Osteoblast (primary cell): Measurements from ENCODE around the gene VPS26C. TPM values are rescaled to one million over a fixed set of nuclear protein-coding genes. Genes with fewer than 3 reads are reported as not detected.
"Not testable (repeated sequence)": the region's sequence is repeated elsewhere in the genome, so short reads cannot be mapped to it uniquely, and the experiment has no call there.

ENCODE experiments used
- DNase-seq: peaks from one replicate; pipeline ENCODE4 v3.0.0; 2011; ENCODE audit warnings: low spot score, mixed read lengths; ENCODE audit not compliant: insufficient read length; ENCODE audit errors: missing footprints
- H2AFZ ChIP-seq: 2 replicates; pipeline ENCODE4 v1.6.0; 2011; ENCODE audit warnings: mild to moderate bottlenecking, low read length
- H3K27ac ChIP-seq: 2 replicates; pipeline ENCODE4 v1.5.1; 2011; ENCODE audit warnings: mild to moderate bottlenecking, low read depth, low read length, moderate library complexity
- H3K27me3 ChIP-seq: 2 replicates; pipeline ENCODE4 v1.6.0; 2012; ENCODE audit warnings: mild to moderate bottlenecking, control low read depth, inconsistent platforms, low read length, moderate library complexity; ENCODE audit not compliant: insufficient read depth
- H3K36me3 ChIP-seq: 2 replicates; pipeline ENCODE4 v1.5.1; 2011; ENCODE audit warnings: mild to moderate bottlenecking, low read length, control low read depth, moderate library complexity; ENCODE audit not compliant: insufficient read depth
- H3K4me1 ChIP-seq: 2 replicates; pipeline ENCODE4 v1.5.1; 2011; ENCODE audit warnings: mild to moderate bottlenecking, low read length, control low read depth, moderate library complexity; ENCODE audit not compliant: insufficient read depth
- H3K4me2 ChIP-seq: 2 replicates; pipeline ENCODE4 v1.6.0; 2011; ENCODE audit warnings: mild to moderate bottlenecking, low read length; ENCODE audit not compliant: insufficient read depth
- H3K4me3 ChIP-seq: fragments of 200-600 bp; sonication (generic); 3 replicates; pipeline ENCODE4 v1.5.1; 2012; ENCODE audit warnings: mild to moderate bottlenecking, low read length, inconsistent platforms; ENCODE audit not compliant: insufficient read depth
- H3K79me2 ChIP-seq: 2 replicates; pipeline ENCODE4 v1.6.0; 2012; ENCODE audit warnings: mild to moderate bottlenecking, low read length, control low read depth, inconsistent platforms; ENCODE audit not compliant: insufficient read depth
- H3K9me3 ChIP-seq: 2 replicates; pipeline ENCODE4 v1.5.1; 2011; ENCODE audit warnings: low read depth, low read length, control low read depth
- H4K20me1 ChIP-seq: 2 replicates; pipeline ENCODE4 v1.6.0; 2012; ENCODE audit warnings: mild to moderate bottlenecking, low read length, control low read depth; ENCODE audit not compliant: insufficient read depth
- CTCF ChIP-seq: IDR thresholded peaks from 2 replicates; pipeline ENCODE4 v1.5.1; 2011; ENCODE audit warnings: mild to moderate bottlenecking, low read depth, low read length, moderate library complexity; ENCODE audit errors: extremely low read depth
- total RNA-seq: library from RNA; depleted of rRNA; stranded (reverse); fragments of >200 nt; gene quantifications from 2 replicates; pipeline ENCODE4 v1.2.3, GENCODE V29; 2012

VPS26C gene
- total RNA-seq, 1 donor = 91.9 TPM

DNA sequence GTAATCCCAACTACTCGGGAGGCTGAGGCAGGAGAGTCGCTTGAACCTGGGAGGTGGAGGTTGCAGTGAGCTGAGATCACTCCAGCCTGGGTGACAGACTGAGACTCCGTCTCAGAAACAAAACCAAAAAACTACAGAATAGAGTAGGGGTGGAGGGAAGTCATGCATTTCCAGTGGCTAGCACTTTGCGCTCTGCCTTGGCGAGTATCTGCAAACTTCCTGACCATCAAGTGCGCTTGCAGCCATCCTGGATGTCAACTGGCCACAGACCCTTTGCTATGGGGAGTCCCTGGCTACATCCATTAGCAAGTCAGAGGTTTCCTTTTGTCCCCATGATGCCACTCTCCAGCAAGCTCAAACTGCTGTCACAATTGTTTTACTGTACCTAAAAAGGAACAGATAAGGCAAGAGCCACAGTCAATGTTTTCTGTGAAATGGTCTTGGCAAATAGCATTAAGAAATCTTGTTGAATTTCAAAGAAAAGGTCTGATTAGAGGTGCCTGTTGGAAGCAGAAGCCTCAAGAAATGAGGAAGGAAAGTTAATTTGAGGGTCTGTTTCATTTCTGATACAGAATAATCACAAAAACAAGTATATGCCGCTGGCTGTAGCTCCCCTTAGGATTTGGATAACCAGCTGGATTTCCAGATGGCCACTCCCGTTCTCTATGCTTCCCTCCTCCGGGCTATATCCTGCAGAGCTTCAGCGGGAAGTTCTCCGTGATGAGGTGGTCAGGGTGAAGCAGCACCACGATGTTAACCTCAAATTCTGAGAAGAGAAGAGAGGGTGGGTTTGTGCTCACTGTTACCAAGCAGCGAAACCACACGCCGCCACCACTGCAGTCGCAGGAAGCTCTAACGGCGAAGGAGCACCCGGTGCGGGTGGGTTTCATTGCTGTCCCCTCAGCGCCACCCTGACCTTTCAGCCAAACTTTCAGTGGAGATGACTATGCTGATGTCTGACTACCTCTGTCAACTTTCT lies 42.0 kb downstream of the VPS26C start:
- H3K27me3 ChIP-seq = no peaks in the 10 kb centered on the region
- no peaks in the 10 kb centered on the region for H3K9me3 ChIP-seq
- H3K27ac ChIP-seq = no peak overlapping the region
- peaks cover 68% of the 10 kb centered on the region for H3K36me3 ChIP-seq
- no peak for TF ChIP-seq CTCF
- no peak overlapping the region for H3K4me3 ChIP-seq
- H3K4me2 ChIP-seq = no peak overlapping the region
- peaks cover 9% of the 10 kb centered on the region for H3K4me1 ChIP-seq
- no peaks in the 10 kb centered on the region for H4K20me1 ChIP-seq
- peaks cover 2% of the 10 kb centered on the region for H3K79me2 ChIP-seq
- DNase-seq = no peak
- H2AFZ ChIP-seq = no peak overlapping the region

- H3K4me3 ChIP-seq = no peak overlapping the region
- H3K4me1 ChIP-seq = peaks cover 13% of the 10 kb centered on the region
- H3K79me2 ChIP-seq = peaks cover 2% of the 10 kb centered on the region
- no peak overlapping the region for H3K4me2 ChIP-seq
- H3K36me3 ChIP-seq = peaks cover 57% of the 10 kb centered on the region
- no peaks in the 10 kb centered on the region for H3K27me3 ChIP-seq
- no peak overlapping the region for H2AFZ ChIP-seq
- H3K27ac ChIP-seq = no peak overlapping the region
- no peaks in the 10 kb centered on the region for H3K9me3 ChIP-seq
- no peak for DNase-seq
- no peak for TF ChIP-seq CTCF
- H4K20me1 ChIP-seq = no peaks in the 10 kb centered on the region
Observed at GRCh38 chr21:37223804-37224345, 43.3 kb downstream of the VPS26C start.

DNA sequence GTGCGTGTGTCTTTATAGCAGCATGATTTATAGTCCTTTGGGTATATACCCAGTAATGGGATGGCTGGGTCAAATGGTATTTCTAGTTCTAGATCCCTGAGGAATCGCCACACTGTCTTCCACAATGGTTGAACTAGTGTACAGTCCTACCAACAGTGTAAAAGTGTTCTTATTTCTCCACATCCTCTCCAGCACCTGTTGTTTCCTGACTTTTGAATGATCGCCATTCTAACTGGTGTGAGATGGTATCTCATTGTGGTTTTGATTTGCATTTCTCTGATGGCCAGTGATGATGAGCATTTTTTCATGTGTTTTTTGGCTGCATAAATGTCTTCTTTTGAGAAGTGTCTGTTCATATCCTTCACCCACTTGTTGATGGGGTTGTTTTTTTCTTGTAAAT lies 44.9 kb downstream of the VPS26C start:
- H3K27me3 ChIP-seq, H3K9me3 ChIP-seq, H3K4me2 ChIP-seq, H3K79me2 ChIP-seq, H3K27ac ChIP-seq, DNase-seq, H2AFZ ChIP-seq, H3K4me3 ChIP-seq, H4K20me1 ChIP-seq: not testable (repeated sequence)
- Histone ChIP-seq H3K4me1 (peaks cover 13% of the 10 kb centered on the region), H3K36me3 (peaks cover 41% of the 10 kb centered on the region)

DNA sequence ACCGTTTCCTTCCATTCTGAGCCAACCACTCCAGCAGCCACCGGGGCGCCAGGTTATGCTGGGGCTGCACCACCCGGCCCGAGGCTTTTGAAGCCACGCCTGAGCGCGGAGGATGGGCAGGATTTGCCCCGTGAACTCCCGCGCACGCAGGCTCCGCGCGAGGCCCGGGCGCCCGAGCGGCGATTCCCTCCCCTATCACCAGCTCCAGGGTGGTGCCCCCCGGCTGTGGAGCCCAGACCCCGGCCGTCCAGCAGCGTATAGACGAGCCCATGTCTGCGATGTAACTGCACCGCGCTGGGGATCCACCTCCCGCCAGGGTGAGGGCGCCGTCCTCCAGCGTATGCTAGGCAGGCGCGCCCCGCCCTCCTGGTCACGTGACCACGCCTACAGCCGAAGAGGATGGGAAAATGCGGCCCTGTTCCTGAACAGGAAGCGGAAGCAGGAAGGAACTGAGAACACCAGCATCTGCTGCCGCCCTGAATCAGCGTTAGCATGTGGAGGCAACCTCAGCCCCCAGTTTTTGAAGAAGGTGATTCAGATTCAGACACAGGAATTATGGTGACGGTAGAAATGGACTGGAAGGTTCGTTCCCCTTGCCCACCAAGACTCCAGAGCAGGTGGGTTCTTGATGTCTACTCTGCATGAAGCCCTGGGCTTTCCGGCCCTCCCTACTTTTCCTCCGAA lies 46.0 kb downstream of the VPS26C start:
- peak overlapping the region; percentile 79 for H3K4me3 ChIP-seq
- H4K20me1 ChIP-seq = no peaks in the 10 kb centered on the region
- peaks cover 30% of the 10 kb centered on the region for H3K36me3 ChIP-seq
- peak; percentile 96 for DNase-seq
- peaks cover 13% of the 10 kb centered on the region for H3K4me1 ChIP-seq
- H2AFZ ChIP-seq = peak overlapping the region; percentile 90
- peak; percentile 40 for TF ChIP-seq CTCF
- H3K27ac ChIP-seq = peak overlapping the region; percentile 50
- H3K79me2 ChIP-seq = peaks cover 2% of the 10 kb centered on the region
- no peaks in the 10 kb centered on the region for H3K27me3 ChIP-seq
- peak overlapping the region; percentile 93 for H3K4me2 ChIP-seq
- no peaks in the 10 kb centered on the region for H3K9me3 ChIP-seq
